HG02571 (cell line): ENCODE results near the gene ZNF444.
"Not testable (repeated sequence)": the region's sequence is repeated elsewhere in the genome, so short reads cannot be mapped to it uniquely, and the experiment has no call there.

Experiments
- ATAC-seq: cut with Tn5 transposase; IDR thresholded peaks from one replicate; pipeline ENCODE4 v1.9.1; 2021; ENCODE audit warnings: mild to moderate bottlenecking, moderate library complexity; ENCODE audit not compliant: unreplicated experiment

The ZNF444 gene

GRCh38 chr19:56174550-56174949 lies 33.5 kb downstream of the ZNF444 start:
- no peak for ATAC-seq

GRCh38 chr19:56175861-56176307 lies 34.8 kb downstream of the ZNF444 start, which contains the start of gene GALP:
GALP (plus strand) TSS chr19:56176008; CDS start chr19:56177109, 1,101 bp downstream.
- ATAC-seq, result not testable (repeated sequence)

GRCh38 chr19:56176310-56176709 lies 35.2 kb downstream of the ZNF444 start:
- not testable (repeated sequence) for ATAC-seq

- ATAC-seq, result no peak
Measured at GRCh38 chr19:56176881-56177280, 35.8 kb downstream of the ZNF444 start.

- ATAC-seq, result no peak
Measured at GRCh38 chr19:56177564-56178243, 36.6 kb downstream of the ZNF444 start.

DNA sequence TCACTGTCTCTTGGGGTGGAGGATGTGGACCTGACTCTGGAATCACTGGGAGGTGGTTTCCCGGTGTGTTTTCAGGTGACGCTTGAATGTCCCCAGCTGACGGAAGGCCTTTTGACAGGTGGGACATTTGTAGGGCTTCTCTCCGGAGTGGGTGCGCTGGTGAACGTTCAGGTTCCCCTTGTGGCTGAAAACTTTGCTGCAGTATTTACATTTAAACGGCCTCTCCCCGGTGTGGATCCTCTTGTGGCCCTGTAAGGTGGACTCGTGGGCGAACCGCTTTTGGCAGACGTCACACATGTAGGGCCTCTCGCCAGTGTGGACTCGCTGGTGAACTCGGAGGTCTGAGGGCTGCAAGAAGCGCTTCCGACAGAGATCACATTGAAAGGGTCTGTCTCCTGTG lies 48.7 kb downstream of the ZNF444 start:
- ATAC-seq, result no peak

DNA sequence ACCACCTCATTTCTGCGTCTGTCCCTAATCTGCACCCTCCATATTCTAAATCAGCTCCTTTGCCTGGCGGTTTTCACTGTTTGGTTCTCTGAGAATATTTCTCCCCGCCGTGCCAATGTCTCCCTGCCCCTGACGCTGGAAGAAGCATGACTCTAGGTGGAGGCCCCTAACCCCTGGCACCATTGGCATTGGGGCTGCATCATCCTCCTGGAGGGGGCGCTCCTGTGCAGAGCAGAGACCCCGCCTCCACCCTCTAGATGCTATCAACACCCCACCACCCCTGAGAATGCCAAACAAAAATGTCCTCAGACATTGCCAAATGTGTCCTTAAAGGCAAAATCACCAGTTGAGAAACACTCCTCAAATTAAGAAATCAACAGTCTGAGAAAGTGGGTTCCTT lies 50.0 kb downstream of the ZNF444 start:
- ATAC-seq, result no peak

GRCh38 chr19:56191711-56192110 lies 50.6 kb downstream of the ZNF444 start:
- ATAC-seq, result no peak

GRCh38 chr19:56193981-56194640 lies 53.0 kb downstream of the ZNF444 start:
- no peak for ATAC-seq

- ATAC-seq, result not testable (repeated sequence)
Measured at GRCh38 chr19:56197646-56198045, 56.6 kb downstream of the ZNF444 start, which contains the start of gene ZSCAN5B. ZSCAN5B (minus strand) TSS chr19:56197783; CDS start chr19:56193052, 4,731 bp downstream.

- ATAC-seq, result no peak
Measured at GRCh38 chr19:56199687-56200086, 58.6 kb downstream of the ZNF444 start.

GRCh38 chr19:56201973-56202372 lies 60.9 kb downstream of the ZNF444 start, which contains the start of gene ZSCAN5C:
ZSCAN5C (plus strand) TSS chr19:56202273; CDS start chr19:56205914, 3,641 bp downstream.
- no peak for ATAC-seq

- not testable (repeated sequence) for ATAC-seq
Measured at GRCh38 chr19:56207581-56207980, 66.5 kb downstream of the ZNF444 start.

DNA sequence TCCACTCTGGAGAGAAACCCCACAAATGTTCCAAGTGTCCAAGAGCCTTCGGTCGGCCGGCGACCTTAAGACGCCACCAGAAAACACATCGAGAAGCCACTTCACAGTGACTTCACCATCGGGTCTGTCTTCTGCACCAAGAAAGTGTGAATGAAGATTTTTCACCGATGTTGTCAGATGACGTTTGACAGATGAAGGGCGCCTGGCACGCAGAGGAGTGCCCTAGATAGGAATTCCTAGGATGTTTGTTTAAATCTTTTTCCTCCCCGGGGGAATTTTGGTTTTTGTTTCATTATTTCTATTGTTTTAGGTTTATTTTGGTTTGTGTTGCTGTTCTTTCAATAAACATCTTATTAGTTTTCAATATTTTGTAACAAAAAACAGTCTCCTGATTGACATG lies 68.0 kb downstream of the ZNF444 start:
- ATAC-seq, result no peak

GRCh38 chr19:56210036-56210435 lies 68.9 kb downstream of the ZNF444 start:
- not testable (repeated sequence) for ATAC-seq
